PFSK-1 (cell line): ENCODE data around the gene ZNF511.

Experiments used
- FOXP2 ChIP-seq: optimal IDR thresholded peaks from 2 replicates; pipeline ENCODE3; 2011; ENCODE audit warnings: borderline replicate concordance, control low read depth, inconsistent platforms; ENCODE audit not compliant: insufficient read depth; ENCODE audit errors: extremely low read length, extremely low read depth
- POLR2AphosphoS5 ChIP-seq: IDR thresholded peaks from 2 replicates; pipeline ENCODE4 v1.6.1; 2012; ENCODE audit warnings: low read depth, mild to moderate bottlenecking, control low read depth, low read length, moderate library complexity
- SIN3A ChIP-seq: IDR thresholded peaks from 2 replicates; pipeline ENCODE4 v1.6.1; 2012; ENCODE audit warnings: mild to moderate bottlenecking, low read length, moderate library complexity, borderline replicate concordance; ENCODE audit not compliant: insufficient read depth
- TAF1 ChIP-seq: IDR thresholded peaks from 2 replicates; pipeline ENCODE4 v1.6.1; 2012; ENCODE audit warnings: low read length, control low read depth, borderline replicate concordance; ENCODE audit not compliant: insufficient read depth
- TF ChIP-seq, protein P1 (sequence below), 2 experiments: IDR thresholded peaks; 2 replicates each; pipeline versions ENCODE4 v1.6.1 to v1.8.0; 2011 to 2012; ENCODE audit warnings: low read depth in 2 of 2, low read length in 2 of 2, control low read depth in 1 of 2, inconsistent platforms in 1 of 2, mild to moderate bottlenecking in 1 of 2, moderate library complexity in 1 of 2; ENCODE audit not compliant: insufficient read depth in 1 of 2

The ZNF511 gene

GRCh38 chr10:133262696-133263095 is 46.0 kb upstream of the ZNF511 start:
- TF ChIP-seq SIN3A (no peak), TAF1 (no peak), FOXP2 (no peak)
- TF ChIP-seq, protein P1, sequence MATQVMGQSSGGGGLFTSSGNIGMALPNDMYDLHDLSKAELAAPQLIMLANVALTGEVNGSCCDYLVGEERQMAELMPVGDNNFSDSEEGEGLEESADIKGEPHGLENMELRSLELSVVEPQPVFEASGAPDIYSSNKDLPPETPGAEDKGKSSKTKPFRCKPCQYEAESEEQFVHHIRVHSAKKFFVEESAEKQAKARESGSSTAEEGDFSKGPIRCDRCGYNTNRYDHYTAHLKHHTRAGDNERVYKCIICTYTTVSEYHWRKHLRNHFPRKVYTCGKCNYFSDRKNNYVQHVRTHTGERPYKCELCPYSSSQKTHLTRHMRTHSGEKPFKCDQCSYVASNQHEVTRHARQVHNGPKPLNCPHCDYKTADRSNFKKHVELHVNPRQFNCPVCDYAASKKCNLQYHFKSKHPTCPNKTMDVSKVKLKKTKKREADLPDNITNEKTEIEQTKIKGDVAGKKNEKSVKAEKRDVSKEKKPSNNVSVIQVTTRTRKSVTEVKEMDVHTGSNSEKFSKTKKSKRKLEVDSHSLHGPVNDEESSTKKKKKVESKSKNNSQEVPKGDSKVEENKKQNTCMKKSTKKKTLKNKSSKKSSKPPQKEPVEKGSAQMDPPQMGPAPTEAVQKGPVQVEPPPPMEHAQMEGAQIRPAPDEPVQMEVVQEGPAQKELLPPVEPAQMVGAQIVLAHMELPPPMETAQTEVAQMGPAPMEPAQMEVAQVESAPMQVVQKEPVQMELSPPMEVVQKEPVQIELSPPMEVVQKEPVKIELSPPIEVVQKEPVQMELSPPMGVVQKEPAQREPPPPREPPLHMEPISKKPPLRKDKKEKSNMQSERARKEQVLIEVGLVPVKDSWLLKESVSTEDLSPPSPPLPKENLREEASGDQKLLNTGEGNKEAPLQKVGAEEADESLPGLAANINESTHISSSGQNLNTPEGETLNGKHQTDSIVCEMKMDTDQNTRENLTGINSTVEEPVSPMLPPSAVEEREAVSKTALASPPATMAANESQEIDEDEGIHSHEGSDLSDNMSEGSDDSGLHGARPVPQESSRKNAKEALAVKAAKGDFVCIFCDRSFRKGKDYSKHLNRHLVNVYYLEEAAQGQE (IDR thresholded peaks at IDR 0.05; ENCODE audit: insufficient read depth in 1 of 2, low read depth in 2 of 2, low read length in 2 of 2): no peak

DNA sequence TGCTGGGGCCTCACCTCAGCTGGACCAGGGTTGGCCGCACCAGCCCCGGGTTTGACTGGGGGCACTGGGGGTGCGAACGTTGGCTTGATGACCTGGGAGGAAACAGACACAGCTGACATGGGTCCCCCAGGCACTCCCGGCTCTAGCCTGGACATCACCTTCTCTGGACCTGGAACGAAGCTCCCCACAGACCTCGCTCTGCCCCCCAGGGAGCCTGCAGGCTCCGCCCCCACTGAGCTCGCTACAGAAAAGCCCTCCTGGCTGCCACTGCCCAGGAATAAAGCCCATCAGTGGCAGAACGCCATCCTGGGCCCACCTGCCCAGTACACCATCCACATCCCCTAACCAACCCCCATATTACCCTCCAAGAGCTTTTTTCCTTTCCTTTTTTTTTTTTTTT is 45.0 kb upstream of the ZNF511 start:
- TF ChIP-seq TAF1 (no peak), SIN3A (no peak), FOXP2 (no peak), POLR2AphosphoS5 (no peak)
- TF ChIP-seq, protein P1 (IDR thresholded peaks at IDR 0.05; ENCODE audit: insufficient read depth in 1 of 2, low read depth in 2 of 2, low read length in 2 of 2): no peak

DNA sequence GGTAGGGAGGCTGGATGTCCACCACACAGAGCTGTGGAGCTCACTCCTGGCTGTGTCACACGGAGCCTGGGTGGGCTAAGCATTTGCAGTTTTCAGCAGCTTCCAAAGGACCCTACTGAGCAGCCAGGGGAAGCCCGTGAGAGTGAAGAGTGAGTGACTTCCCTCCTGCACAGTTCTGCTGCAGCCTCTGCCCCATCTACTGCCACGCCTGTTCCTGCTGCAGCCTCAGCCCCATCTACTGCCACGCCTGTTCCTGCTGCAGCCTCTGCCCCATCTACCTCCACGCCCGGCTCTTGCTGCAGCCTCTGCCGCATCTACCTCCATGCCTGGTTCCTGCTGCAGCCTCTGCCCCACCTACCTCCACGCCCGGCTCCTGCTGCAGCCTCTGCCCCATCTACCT is 44.3 kb upstream of the ZNF511 start:
- TF ChIP-seq FOXP2: no peak
- no peak for TF ChIP-seq POLR2AphosphoS5
- TF ChIP-seq, protein P1 (IDR thresholded peaks at IDR 0.05; ENCODE audit: insufficient read depth in 1 of 2, low read depth in 2 of 2, low read length in 2 of 2): no peak
- TF ChIP-seq SIN3A: no peak
- no peak for TF ChIP-seq TAF1

DNA sequence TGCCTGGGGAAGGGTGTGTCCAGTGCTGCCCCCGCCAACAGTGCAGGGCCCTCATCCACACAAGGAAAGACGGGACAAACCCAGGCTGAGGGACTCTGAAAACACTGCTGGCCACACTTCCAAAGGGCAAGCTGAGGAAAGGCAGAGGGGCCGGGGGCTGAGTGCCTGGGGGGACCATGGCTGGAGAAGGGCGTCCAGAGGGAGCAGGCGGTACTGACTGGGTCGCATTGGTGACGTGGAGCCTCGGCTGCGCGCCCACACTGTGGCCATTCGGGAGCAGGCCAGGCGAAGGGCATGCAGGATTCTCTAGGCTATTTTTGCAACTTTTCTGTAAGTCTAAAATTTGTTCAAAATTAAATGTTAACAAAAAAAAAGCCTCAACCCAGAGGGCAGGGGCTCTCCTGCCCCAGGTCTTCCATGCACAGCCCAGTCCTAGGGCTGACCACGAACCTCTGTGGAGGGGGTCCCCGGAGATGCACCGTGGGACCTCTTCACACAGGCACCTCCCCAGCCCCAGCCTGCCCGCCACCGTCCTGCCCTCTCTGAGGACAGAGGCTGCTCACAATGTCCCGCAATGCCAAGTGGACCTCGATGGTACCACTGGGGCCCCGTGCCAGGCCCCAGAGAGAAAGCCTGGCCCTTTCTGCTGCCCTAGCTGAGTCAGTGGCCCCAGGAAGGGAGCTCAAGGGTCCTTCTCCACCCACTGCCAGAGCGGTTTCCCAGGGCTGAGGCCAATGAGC is 42.5 kb upstream of the ZNF511 start:
- TF ChIP-seq SIN3A: no peak
- TF ChIP-seq, protein P1 (IDR thresholded peaks at IDR 0.05; ENCODE audit: insufficient read depth in 1 of 2, low read depth in 2 of 2, low read length in 2 of 2): no peak
- no peak for TF ChIP-seq FOXP2
- TF ChIP-seq TAF1: no peak

GRCh38 chr10:133267293-133267692 is 41.4 kb upstream of the ZNF511 start:
- no peak for TF ChIP-seq FOXP2
- TF ChIP-seq POLR2AphosphoS5: no peak
- TF ChIP-seq TAF1: no peak
- TF ChIP-seq, protein P1 (IDR thresholded peaks at IDR 0.05; ENCODE audit: insufficient read depth in 1 of 2, low read depth in 2 of 2, low read length in 2 of 2): no peak
